Testis (tissue), 3 donors: ENCODE data around the gene SUCLG2. TPM values are rescaled to one million over a fixed set of nuclear protein-coding genes. Genes with fewer than 3 reads are reported as not detected.

ENCODE experiments used
- DNase-seq: peaks from one replicate; pipeline ENCODE4 v3.0.0-alpha.2; 2019
- H3K27ac ChIP-seq, 2 donors: fragments of 200-600 bp; sonication (generic); one replicate each; pipeline ENCODE4 v1.5.1; 2019
- H3K27me3 ChIP-seq: fragments of 200-600 bp; sonication (generic); one replicate; pipeline ENCODE4 v1.5.1; 2019
- H3K36me3 ChIP-seq: fragments of 200-600 bp; sonication (generic); one replicate; pipeline ENCODE4 v1.5.1; 2017; ENCODE audit warnings: low read depth; ENCODE audit errors: missing control alignments
- H3K4me1 ChIP-seq: fragments of 200-600 bp; sonication (generic); one replicate; pipeline ENCODE4 v1.5.1; 2019
- H3K4me3 ChIP-seq, 2 donors: fragments of 200-600 bp; sonication (generic); one replicate each; pipeline ENCODE4 v1.5.1; 2017 to 2019
- H3K9me3 ChIP-seq: fragments of 200-600 bp; sonication (generic); one replicate; pipeline ENCODE4 v1.5.1; 2017
- CTCF ChIP-seq, 3 experiments: fragments of 450-650 bp in 2 of 3; fragments of 200-600 bp in 1 of 3; sonication (generic) in 1 of 3; IDR thresholded peaks; one replicate each; pipeline ENCODE4 v1.5.1; 2016 to 2019; ENCODE audit warnings: antibody characterized with exemption in 3 of 3, mild to moderate bottlenecking in 2 of 3, moderate library complexity in 1 of 3
- POLR2A ChIP-seq: fragments of 450-650 bp; IDR thresholded peaks from one replicate; pipeline ENCODE4 v1.6.1; 2017; ENCODE audit warnings: antibody characterized with exemption, mild to moderate bottlenecking, moderate library complexity
- WGBS, 2 donors: methylation state at CpG; one replicate each; pipeline ENCODE4 v1.1.5; 2018; 5-methylcytosine and 5-hydroxymethylcytosine counted together
- intact Hi-C: fragments of 100-400 bp; cut with DNase I; formaldehyde crosslinking; loops from one replicate; pipeline ENCODE4 v1.15.1; 2023; ENCODE audit warnings: low total_unique reads
- polyA plus RNA-seq: library from polyadenylated mRNA; stranded (reverse); fragments of 350-450 nt; fragmentation: Illumina TruSeq; extraction: RNeasy Lipid Tissue Mini Kit (QIAGEN cat#74804); gene quantifications from one replicate; pipeline ENCODE4 v1.2.3, GENCODE V29; 2014; ENCODE audit warnings: low read depth, low replicate concordance; ENCODE audit not compliant: insufficient read depth
- total RNA-seq, 2 donors: library from RNA; depleted of rRNA; stranded (reverse); fragments of >200 nt; gene quantifications; one replicate each; pipeline ENCODE4 v1.2.3, GENCODE V29; 2016

SUCLG2 gene
- total and polyA plus RNA-seq, 3 donors from 2014 or later: 18.0 to 28.7 (median 23.8) TPM

DNA sequence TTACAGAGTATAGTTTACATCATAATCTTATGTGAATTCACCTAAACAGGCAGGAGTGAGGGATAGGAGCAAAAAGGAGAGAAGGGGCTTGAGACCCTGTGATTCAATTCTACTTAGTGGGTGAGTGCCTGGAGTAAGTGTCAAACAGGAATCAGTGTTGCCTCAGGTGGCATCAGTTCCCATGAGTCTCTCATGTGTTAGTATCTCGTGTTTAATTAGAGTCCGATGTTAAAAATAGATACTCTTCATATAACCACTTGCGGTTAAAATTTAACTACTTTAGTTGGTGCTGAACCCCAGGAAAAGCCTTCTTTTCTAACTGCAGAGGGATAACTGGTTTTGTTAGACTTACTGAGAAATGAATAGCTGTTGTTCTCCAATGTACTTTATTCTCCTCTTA is 251.5 kb downstream of the SUCLG2 start:
- Histone ChIP-seq H3K27me3 (no peaks in the 10 kb centered on the region), H3K4me3 (no peak overlapping the region), H3K36me3 (peaks cover 4% of the 10 kb centered on the region), H3K27ac (no peak overlapping the region), H3K9me3 (no peaks in the 10 kb centered on the region), H3K4me1 (no peaks in the 10 kb centered on the region)
- intact Hi-C loops: no loop called here
- WGBS, 2 donors: 86 to 88% methylated on average over 3 of the region's 3 CpGs
- no peak for TF ChIP-seq CTCF (IDR thresholded peaks at IDR 0.05)
- no peak for TF ChIP-seq POLR2A
- DNase-seq: no peak

DNA sequence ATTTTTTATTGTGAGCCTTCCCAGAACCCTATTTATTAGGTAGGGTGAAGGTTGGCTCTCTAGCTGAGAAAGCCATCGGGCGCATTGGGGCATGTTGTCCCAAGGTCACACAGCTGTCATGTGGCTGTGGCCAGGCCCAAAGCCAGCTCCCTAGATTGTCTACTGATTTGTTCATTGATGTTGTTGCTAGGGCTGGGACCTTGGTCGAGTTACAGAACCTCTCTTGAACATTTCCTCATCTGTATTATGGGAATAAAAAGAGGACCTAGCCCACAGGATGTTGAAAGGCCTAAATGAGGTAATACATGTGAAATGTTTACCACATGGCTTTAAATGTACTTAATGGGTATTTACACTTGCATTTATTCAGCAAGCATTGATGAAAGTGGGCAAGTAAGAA is 252.5 kb downstream of the SUCLG2 start:
- Histone ChIP-seq H3K4me3 (no peak overlapping the region), H3K9me3 (no peaks in the 10 kb centered on the region), H3K27me3 (no peaks in the 10 kb centered on the region), H3K4me1 (no peaks in the 10 kb centered on the region), H3K27ac (no peak overlapping the region), H3K36me3 (peaks cover 4% of the 10 kb centered on the region)
- intact Hi-C loops: no loop called here
- WGBS, 2 donors: 80 to 85% methylated on average over 3 of the region's 3 CpGs
- TF ChIP-seq CTCF (IDR thresholded peaks at IDR 0.05) (no peak), POLR2A (no peak)
- peak; percentile 24 for DNase-seq

DNA sequence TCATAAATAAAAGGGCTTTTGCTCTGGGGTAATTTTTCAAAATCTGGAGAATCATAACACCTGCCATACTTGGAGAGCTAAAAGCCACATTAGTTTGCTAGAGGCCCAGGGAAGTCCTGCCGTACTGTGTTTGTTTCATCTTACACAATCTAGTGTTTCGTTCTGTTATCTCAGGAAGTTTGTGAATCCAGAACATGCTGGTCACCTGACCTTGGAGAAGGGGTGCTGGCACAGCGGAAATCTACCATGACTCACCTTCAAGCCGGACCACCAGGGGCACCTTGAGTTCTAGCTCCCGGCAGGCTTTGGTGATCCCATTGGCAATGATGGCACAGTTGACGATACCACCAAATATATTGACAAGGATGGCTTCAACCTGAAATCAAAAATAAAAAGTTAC is 253.9 kb downstream of the SUCLG2 start:
- Histone ChIP-seq H3K4me1 (no peaks in the 10 kb centered on the region), H3K27me3 (no peaks in the 10 kb centered on the region), H3K9me3 (no peaks in the 10 kb centered on the region), H3K27ac (no peak overlapping the region), H3K4me3 (no peak overlapping the region), H3K36me3 (peaks cover 4% of the 10 kb centered on the region)
- DNase-seq: no peak
- intact Hi-C loops: no loop called here
- TF ChIP-seq CTCF (IDR thresholded peaks at IDR 0.05): no peak
- TF ChIP-seq POLR2A: no peak
- WGBS, 2 donors: 82 to 93% methylated on average over 6 of the region's 6 CpGs

DNA sequence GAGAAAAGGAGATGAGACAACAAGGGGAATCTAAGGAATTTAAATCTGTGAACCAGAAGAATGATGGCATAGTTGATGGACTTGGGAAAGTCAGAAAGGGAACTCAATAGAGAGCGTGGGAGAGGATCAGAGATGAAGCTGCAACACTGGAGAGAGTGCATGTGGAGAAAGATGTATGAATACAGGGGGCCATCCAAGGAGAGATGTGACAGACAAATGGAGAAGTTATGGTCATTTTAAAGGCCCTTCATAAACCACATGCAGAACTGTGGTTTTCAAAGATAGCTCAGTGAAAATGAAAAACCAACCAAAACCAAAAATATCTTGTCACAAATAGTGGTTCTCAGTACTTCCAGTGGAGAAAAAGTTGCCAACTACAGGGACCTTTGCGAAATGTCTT is 265.2 kb downstream of the SUCLG2 start:
- 61 to 79% methylated on average over 2 of the region's 2 CpGs for WGBS, 2 donors
- Histone ChIP-seq H3K36me3 (no peaks in the 10 kb centered on the region), H3K9me3 (no peaks in the 10 kb centered on the region), H3K4me1 (peaks cover 11% of the 10 kb centered on the region), H3K4me3 (no peak overlapping the region), H3K27ac (peak overlapping the region; percentile 51 to 75), H3K27me3 (no peaks in the 10 kb centered on the region)
- intact Hi-C loops: no loop called here
- DNase-seq: no peak
- TF ChIP-seq POLR2A: no peak
- no peak for TF ChIP-seq CTCF (IDR thresholded peaks at IDR 0.05)

DNA sequence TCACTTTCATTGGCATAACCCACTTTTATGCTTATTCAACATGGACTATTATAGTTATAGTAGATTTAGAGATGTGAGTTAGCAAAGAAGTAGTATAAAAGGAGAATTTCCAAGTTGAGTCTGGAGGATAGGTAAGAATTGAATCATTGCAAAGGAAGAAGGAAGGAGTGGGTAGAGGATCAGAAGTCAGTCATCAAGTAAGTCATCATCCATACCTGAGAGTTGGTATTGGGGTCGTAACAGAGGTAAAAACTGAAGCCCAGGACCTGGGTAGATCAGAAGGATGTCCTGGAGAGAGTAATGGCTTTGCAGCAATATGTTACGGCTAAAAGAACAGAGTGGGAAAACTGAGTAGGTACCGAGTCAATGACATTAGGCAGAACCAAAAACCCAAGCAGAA is 265.7 kb downstream of the SUCLG2 start:
- Histone ChIP-seq H3K4me1 (peaks cover 11% of the 10 kb centered on the region), H3K4me3 (no peak overlapping the region), H3K9me3 (no peaks in the 10 kb centered on the region), H3K27me3 (no peaks in the 10 kb centered on the region), H3K36me3 (no peaks in the 10 kb centered on the region), H3K27ac (peak overlapping the region in 1 of 2 donors; percentile 51)
- intact Hi-C loops: no loop called here
- no peak for DNase-seq
- 91 to 98% methylated on average over 3 of the region's 3 CpGs for WGBS, 2 donors
- no peak for TF ChIP-seq POLR2A
- TF ChIP-seq CTCF (IDR thresholded peaks at IDR 0.05): no peak
